CD4-positive, alpha-beta T cell treated with Interleukin-17A for 1 hour (primary cell): Measurements from ENCODE around the gene SH2D6.

ENCODE experiments used
- DNase-seq: peaks from one replicate; pipeline ENCODE4 v3.0.0-alpha.2; 2020

SH2D6 gene

DNA sequence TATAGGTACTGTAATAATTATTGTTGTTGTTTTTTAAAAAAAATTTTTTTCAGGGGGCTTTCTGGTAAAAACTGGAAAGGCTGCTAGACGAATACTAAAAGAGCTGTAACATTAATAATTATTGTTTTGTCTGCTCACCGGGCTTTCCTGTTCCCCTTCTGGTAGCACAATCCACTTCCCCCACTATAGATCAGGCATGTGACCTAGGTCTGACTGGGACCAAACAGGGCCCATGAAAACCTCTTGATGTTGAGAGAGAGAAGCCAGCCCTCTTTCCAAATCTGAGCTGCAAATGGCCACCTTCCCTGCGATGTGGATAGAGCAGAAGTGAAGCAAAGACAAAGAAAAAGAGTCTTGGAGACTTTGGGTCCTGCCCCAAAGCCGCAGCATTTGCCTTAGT is 23.4 kb downstream of the SH2D6 start:
- DNase-seq: no peak

DNA sequence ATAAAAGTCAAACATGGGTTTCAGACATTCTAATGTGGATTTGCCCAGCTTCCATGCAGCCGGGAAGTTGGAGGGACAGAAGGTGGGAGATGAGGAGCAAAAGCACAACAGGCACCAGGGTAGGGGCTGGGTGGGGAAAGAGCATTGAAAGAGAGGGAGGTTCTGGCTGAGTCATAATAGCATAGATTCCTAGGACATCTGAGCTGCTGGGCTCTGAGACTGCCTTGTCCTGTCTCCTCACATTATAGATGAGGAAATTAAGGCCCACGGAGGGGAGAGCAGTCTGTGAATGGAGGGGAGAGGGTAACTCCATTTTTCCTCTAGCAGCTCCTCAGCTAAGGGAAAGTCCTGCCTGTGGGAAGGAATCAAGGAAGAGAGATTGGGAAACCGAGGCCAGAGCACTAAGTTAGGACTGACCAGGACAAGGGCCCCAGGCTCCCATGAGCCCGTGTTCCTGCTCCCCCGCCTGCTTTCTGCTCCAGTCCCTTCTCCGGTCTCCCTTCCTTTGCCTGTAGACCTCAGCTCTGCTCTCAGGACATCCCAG is 26.2 kb downstream of the SH2D6 start:
- no peak for DNase-seq

DNA sequence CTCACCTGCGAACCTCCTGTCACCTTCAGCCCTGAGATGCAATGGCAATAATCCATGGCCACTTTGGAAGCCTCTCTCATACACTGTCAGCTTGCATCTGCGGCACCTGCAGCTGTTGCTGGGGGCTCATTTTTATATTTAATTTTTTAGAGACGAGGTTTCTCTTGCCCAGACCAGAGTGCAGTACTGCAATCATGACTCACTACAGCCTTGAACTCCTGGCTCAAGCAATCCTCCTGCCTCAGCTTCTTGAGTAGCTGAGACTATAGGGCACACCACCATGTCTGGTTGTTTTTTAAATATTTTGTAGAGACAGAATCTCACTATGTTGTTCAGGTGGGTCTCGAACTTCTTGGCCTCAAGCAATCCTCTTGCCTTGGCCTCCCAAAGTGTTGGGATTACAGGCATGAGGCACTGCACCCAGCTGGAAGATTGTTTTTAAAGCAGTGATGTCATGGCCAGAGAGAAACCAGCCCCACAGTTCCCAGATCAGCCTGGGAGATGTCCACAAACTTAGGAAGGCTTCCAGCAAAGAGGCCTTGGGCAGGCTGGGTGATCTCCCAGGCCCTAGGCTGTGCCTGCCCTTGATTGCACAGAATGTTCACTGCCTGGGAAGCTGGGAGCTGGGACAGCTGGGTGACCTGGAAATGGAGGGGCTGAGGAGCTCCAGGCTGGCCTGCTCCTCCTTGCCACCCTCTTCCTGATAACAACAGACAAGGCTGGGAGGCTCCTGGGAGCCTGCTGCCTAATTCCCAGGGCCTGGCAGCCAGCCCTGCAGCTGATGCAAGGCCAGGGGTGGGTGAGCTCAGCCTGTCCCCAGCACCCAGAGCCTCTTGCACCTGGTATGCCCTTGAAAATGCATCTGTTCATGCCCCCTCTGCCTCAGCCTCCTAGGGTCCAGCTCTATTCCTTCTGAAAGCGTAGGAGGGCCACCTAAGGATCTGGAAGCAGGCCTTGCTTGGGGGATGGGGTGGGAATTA is 27.1 kb downstream of the SH2D6 start:
- DNase-seq: no peak

DNA sequence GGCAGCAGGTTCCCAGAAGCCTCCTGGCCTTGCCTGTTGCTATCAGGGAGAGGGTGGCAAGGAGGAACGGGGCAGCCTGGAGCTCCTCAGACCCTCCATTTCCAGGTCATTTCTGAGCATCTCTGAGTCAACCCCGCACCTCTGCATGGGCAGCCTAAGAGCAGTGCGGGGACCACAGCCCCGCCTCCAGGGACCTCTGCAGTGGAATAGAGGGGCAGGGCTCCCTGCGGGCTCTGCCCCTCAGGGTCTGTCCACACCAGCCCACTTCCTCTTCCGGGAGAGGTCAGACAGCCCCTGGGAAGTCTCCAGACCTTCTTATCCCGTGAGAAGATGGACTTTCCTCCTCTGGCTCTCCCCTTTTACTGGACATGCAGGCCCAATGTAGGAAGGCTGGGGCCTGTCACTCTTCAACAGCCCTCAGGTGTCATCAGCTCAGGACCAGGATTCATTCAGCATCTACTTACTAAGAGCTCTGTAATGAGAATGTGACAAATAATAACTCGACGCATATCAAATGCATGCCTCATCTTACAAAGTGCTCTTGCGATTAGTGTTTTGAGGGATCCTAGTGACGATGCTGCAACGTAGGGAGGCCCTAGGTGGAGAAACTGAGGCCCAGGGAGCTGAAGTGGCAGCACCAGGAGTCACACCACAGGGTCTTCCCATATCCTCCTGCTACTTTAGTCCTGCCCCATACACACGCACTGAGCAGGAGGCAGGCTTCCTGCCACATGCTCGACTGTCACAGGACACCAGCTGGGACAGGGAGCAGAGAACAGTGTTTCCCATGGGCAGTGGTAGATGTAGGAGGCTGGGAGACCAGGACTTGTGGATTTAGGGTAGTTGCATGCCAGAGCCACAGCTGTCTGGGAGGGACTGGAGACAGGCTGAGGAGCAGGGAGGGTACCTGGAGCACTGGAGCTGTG is 28.0 kb downstream of the SH2D6 start:
- DNase-seq: no peak

DNA sequence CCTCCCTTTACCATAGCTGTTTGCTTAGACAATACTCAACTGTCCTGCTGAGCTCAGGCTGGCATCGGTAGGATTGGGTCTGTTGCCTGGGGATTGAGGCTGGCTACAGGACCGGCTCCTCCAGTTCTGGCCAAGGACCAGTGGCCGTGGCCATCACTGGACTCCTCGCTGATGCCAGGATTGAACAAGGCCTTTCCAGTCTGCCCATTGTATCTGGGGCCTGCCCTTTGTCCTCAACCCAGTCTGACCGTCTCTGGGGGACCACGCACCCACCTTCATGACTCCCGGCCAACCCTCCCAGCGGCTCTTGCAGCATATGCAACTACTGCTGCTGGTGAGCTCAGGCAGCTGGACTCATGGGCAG is 28.7 kb downstream of the SH2D6 start:
- DNase-seq: no peak

DNA sequence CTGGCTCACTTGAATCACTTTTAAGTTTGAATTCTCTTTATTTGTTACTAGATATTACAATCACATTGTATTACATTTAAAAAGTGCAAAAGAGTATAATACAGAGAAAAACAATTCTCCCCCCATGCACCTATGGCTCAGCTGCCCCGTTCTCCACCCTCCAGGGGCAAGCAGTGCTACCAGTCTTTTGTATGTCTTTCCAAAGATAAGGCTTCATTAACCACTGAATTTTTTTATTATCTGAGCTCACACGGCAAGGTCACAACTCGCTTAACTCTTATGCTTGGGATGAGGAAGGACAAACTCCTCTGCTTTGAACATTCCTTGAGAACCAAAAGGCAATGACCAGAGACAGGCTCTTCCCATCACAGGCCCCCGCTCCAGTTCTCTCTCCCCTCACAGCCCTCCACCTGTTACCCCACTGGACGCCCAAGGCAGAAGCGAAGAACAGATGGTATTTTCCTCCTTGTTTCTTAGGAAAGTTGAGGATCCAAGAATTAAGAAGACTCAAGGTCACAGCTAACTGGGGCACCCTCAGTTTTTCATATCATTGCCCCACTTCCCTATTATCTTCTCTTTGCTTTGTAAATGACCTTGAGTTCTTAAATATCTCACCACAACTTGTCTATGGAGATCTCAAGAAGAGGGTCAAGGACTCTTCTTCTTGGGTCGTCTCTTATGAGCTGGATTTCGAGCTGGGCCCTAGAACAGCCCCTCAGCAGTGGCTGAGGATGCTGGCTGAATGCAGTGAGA is 30.1 kb downstream of the SH2D6 start:
- no peak for DNase-seq

DNA sequence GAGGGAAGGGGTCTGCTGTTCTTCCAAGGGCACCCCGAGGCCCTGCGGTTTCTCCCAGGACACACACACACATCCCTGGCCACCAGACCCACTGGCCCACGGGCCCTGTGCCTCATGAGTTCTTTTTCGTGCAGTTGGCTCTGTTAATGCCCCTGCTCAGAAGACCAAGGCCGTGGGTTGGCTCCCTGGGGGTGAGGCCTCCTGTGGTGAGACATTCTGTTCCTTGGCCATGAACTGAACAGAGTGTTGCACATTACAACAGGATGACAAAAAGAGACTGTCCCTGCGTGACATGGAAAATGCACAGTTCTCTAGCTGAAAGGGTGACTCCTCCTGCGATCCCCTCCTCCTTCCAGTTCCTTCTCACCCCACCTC is 30.7 kb downstream of the SH2D6 start:
- no peak for DNase-seq

DNA sequence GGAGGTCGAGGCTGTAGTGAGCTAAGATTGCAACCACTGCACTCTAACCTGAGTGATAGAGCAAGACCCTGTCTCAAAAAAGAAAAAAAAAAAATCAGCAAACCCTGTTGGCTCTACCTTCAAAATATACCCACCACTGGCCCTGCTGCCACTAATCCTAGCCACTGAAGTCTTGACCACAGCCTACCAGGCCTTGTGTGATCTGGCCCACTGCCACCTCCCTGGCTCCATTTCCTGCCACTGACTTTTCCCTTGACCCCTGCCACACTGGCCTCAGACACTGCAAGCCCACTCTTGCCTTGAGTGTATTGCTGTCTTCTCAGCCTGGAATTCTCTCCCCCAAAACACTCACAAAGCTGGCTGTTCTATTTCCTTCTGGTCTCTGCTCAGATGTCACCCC is 33.7 kb downstream of the SH2D6 start:
- no peak for DNase-seq

DNA sequence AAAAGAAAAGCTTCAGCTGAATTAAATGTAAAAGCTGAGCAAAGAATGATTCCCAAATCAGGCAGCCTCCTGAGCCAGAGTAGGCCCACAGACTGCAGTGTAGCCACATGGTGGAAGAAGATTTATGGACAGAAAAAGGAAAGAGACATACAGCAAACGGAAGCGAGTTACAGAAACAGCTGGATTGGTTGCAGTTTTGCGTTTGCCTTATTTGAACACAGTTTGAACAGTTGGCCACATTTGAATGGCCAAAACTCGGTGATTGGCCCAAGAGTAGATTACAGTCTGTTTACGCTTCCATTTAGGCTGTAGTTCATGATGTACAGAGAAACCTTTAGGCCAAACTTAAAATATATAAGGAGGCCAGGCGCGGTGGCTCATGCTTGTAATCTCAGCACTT is 35.1 kb downstream of the SH2D6 start:
- DNase-seq: no peak

DNA sequence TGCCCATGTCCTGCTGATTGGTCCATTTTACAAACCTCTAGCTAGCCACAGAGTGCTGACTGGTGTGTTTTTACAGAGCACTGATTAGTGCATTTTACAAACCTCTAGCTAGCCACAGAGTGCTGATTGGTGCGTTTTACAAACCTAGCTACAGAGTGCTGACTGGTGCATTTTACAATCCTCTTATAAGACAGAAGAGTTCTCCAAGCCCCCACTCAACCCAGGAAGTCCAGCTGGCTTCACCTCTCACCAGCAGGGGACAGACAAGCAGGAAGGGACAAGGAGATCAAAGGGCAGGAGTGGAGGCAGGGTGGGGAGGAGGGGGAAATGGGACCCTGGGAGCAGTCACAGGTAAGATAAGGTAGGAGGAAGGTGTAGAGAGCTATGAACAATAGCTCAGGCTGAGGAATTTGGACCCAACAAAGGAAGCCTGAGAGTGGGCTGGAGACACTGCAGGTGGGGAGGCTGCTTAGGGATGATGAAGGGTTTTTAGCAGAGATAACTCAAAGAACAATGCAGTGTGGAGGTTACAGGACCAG is 37.1 kb downstream of the SH2D6 start:
- DNase-seq: no peak

DNA sequence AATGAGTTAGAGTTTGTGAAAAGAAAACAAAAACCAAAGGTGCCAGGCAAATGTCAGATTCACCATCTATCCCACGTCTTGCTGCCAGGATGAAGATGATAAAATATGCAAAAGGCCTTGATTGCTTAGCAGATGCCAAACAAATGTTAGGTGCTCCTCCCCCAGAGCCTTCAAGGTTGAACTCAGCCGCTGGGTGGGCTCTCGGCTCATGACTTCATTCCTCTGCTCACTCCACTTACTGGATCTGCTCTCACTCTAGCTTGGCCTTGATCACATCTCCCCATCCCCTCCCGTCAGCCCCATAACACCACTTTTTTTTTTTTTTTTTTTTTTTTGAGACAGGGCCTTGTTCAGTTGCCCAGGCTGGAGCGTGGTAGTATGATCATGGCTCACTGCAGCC is 38.5 kb downstream of the SH2D6 start:
- no peak for DNase-seq

DNA sequence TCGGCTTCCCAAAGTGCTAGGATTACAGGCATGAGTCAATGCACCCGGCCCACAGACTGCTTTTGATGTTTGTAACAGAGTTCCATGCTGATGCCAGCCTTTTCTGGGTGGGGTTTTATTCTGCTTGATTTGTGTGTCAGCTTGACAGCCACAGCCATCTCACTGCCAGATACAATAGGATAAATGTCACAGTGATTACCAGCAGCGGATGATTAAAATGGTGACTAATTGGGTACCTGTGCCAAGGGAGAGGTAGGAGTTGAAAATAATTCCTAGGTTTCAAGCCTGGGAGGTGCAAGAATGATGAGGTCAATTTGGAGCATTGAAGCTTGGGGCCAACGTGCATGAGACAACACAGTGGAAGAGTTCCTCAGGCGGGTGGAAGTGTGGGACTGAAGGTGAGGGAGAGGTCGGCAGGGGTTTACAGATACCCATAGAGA is 39.4 kb downstream of the SH2D6 start:
- DNase-seq: no peak

DNA sequence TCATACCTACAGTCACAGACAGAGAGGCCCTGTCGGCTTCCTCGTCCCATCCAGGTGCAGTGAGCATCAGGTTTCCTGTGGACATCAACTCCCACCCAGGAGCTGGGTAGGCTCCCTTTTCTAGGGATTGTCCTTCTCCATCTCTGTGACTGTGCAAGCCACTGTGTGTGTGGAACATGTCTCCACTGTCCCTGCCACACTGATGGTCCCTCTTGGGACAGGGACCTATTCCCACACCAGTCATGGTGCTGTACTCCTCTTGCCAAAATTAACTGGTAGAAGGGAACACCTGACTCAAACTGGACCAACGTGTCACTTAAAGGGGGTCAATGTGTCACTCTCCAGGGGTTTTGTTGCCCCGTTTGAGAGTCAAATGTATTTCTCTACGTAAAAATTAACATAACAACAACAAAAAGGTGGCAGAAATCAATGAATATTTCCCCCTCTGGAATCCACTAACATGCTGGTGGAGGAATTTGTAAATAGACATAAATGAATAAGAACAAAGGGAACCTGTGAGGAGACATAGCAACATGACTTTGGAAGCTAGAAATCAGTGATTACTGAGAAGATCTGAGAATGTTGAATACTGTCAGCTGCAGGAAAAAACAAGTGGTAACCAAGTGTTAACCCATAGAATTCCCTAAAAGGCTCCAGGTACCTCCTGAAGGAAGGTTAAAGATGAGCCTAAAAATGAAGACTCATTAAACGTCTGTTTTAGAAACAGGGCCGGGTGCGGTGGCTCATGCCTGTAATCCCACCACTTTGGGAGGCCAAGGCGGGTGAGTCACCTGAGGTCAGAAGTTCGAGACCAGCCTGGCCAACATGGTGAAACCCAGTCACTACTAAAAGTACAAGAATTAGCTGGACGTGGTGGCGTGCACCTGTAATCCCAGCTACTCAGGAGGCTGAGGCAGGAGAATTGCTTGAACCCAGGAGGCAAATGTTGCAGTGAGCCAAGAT is 40.4 kb downstream of the SH2D6 start:
- DNase-seq: no peak

DNA sequence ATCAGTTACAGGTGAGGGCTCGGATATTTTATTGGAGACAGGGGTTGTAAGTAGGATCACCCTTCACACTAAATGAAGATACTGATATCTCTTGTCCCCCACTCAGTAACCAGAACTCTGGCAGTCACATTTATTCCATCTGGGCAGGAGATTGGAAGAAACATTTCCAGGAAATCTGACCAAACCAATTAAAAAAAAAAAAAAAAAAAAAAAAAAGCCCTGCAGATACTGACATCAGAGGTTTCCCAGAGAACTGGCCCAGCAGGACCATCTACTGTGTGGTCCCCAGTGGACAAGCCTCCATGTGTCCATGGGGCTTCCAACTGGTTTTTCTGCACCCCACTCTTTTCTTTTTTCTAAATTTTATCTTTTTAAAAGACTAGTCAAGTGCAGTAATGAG is 41.3 kb downstream of the SH2D6 start:
- DNase-seq: no peak

DNA sequence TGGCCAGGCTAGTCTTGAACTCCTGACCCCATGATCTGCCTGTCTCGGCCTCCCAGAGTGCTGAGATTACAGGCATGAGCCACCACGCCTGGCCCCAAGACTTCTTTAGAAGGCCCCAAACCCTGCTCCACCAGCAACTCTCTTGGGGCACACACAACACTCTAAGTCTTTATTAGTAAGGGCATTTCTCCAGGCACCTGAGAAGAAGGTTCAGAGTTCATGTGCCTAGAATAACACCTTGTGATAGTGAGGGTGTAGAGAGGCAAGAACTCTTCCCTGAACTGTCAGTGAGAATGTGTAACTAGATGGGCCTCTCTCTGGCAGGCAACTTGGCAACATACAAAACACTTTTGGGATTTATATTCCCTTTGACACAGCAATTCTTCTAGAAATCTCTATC is 43.8 kb downstream of the SH2D6 start:
- no peak for DNase-seq

DNA sequence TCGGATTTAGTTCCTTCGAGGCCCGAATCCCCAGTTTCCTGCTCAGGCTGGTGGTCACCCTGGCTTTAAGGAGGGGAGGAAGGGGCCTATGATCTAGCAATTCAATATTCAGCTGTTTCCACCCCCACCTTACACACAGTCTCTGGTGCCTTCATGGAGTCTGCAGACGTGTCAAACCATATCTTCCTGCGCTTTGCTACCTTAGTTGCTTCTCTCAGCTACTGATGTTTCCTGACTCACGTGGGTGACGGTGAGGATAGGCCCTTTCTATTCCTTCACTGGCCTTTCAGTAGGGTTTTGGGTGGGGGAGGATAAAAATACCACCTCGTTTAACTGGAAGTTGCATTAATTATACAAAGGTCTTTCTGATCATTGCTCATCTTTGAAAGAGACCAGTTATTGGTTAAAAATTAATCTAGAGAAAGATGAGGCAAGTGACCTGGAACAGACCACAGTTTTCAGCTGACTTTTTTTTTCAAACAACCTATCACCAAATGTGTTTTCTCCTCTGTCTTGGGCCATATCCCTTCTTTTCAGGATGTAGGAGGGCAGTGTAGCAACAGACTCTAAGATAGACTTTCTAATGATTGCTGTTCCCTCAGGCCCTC is 49.7 kb downstream of the SH2D6 start:
- DNase-seq: no peak

DNA sequence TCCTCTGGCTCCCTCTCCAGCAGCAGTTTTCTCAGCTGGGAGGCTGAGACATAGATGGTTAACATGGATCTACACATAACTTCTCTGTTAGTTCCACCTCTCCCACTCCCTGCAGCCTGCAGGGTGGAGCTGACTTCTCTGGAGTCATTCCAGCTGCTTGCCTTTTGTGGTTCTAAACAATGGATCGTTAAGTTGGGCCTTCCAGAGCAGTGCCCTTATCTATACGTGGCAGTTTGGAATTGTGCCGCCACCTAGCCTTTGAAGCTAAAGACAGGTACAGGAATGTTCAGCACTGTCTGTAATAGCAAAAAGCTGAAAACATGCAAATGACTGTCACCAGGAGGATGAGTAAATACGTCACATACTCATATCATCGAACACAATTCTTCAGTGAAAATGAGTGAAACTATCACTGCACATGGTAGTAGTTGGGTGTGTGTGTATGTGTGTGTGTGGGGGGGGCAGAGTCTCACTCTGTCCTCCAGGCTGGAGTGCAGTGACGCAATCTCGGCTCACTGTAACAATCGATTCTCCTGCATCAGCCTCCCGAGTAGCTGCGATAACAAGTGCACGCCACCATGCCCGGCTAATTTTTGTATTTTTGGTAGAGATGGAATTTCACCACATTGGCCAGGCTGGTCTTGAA is 50.3 kb downstream of the SH2D6 start:
- no peak for DNase-seq

DNA sequence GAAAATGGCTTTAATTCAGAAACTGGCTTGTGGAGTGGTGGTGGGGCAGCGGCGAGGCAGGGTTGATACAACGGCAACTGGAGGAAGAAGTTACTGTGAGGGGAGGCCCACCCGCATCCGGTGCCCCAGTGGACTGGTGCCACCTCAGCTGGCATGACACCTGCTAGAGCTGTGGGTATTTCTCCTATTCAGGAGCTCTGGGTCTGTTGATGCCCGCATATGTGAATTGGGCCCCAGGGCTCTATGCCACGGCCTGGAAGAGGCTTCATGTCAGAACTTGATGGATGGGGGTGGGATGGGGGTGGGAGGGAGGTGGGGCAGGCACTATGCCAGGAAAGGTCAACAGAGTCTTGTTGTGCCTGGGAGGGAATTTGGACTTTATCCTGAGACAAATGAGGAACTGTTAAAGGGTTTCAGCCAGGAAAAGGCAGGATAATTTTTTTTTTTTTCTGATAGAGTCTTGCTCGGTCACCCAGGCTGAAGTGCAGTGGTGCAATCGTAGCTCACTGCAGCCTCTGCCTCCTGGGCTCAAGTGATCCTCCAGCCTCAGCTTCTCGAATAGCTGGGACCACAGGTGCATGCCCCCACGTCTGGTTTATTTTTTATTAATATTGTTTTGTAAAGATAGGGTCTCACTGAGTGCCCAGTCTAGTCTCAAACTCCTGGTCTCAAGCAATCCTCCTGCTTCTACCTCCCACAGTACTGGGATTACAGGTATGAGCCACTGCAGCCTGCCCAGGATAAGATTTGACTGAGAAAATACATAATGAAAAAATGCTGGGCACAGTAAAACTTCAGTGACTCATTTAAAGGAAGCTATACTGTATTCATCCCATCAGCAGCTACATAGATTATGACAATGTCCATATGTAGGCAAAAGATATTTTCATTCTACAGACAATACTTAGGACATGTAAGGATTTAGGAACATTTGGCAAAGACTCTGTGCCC is 52.6 kb downstream of the SH2D6 start:
- peak; percentile 7 for DNase-seq

DNA sequence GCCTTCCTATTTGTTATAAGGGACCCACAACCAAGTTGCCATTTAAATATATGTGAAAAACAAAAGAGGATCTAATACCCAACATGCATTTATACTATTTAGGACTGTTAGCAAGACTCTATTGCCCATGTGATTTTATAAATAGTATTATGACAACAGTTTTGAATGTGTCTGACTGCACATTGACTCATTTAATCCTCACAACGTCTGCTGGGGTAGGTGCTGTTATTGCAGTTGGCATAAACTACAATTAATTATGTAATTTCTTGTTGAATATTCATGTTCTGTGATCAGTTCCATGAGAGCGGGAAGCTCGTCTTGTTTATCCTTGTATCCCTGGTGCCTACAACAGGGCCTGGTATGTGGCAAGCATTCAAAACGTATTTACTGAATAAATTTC is 53.7 kb downstream of the SH2D6 start:
- DNase-seq: no peak
